Progenitor cell of endocrine pancreas (in vitro differentiated cells): Measurements from ENCODE around the gene BCAS3. TPM values are rescaled to one million over a fixed set of nuclear protein-coding genes. Genes with fewer than 3 reads are reported as not detected.

Source experiments
- DNase-seq: peaks from one replicate; pipeline ENCODE4 v3.0.0; 2021; ENCODE audit warnings: low spot score; ENCODE audit not compliant: unreplicated experiment
- H3K27ac Mint-ChIP-seq: 2 replicates; pipeline ENCODE4 v1.8.0; 2021; ENCODE audit warnings: mild to moderate bottlenecking, moderate library complexity, mixed read lengths
- H3K27me3 Mint-ChIP-seq: 2 replicates; pipeline ENCODE4 v1.8.0; 2021; ENCODE audit warnings: mixed read lengths
- H3K36me3 Mint-ChIP-seq: 2 replicates; pipeline ENCODE4 v1.8.0; 2022; ENCODE audit warnings: mixed read lengths; ENCODE audit not compliant: insufficient read depth
- H3K4me1 Mint-ChIP-seq: 2 replicates; pipeline ENCODE4 v1.8.0; 2021; ENCODE audit warnings: low read depth, mixed read lengths
- H3K4me3 Mint-ChIP-seq: 2 replicates; pipeline ENCODE4 v1.8.0; 2021; ENCODE audit warnings: low read depth, mild to moderate bottlenecking, moderate library complexity, mixed read lengths
- H3K9me3 Mint-ChIP-seq: 2 replicates; pipeline ENCODE4 v1.8.0; 2021; ENCODE audit warnings: low read depth, mixed read lengths
- CTCF ChIP-seq: fragments of 200-600 bp; sonication (generic); IDR thresholded peaks from one replicate; pipeline ENCODE4 v1.5.0; 2021; ENCODE audit warnings: antibody characterized with exemption, mild to moderate bottlenecking; ENCODE audit not compliant: unreplicated experiment
- total RNA-seq: library from RNA; stranded (reverse); gene quantifications from 2 replicates; pipeline ENCODE4 v1.2.1, GENCODE V29; 2021

Gene BCAS3
- total RNA-seq, 1 donor from 2014 or later: 36.1 TPM

GRCh38 chr17:61196799-61197198, 519.1 kb downstream of the BCAS3 start:
- Mint-ChIP-seq H3K4me1 (peaks cover 23% of the 10 kb centered on the region), H3K4me3 (no peak overlapping the region), H3K27ac (no peak overlapping the region), H3K9me3 (no peaks in the 10 kb centered on the region), H3K27me3 (no peaks in the 10 kb centered on the region), H3K36me3 (no peaks in the 10 kb centered on the region)
- no peak for DNase-seq
- TF ChIP-seq CTCF: no peak

GRCh38 chr17:61199431-61200338, 522.0 kb downstream of the BCAS3 start:
- Mint-ChIP-seq H3K4me3 (no peak overlapping the region), H3K27ac (peak overlapping the region; percentile 92), H3K4me1 (peaks cover 24% of the 10 kb centered on the region), H3K36me3 (no peaks in the 10 kb centered on the region), H3K9me3 (no peaks in the 10 kb centered on the region), H3K27me3 (no peaks in the 10 kb centered on the region)
- no peak for DNase-seq
- no peak for TF ChIP-seq CTCF

- Mint-ChIP-seq H3K27me3 (no peaks in the 10 kb centered on the region), H3K27ac (peak overlapping the region; percentile 92), H3K36me3 (no peaks in the 10 kb centered on the region), H3K9me3 (no peaks in the 10 kb centered on the region), H3K4me1 (peaks cover 24% of the 10 kb centered on the region), H3K4me3 (no peak overlapping the region)
- no peak for DNase-seq
- TF ChIP-seq CTCF: no peak
Measured at GRCh38 chr17:61200339-61200715, 522.7 kb downstream of the BCAS3 start.

- Mint-ChIP-seq H3K27me3 (no peaks in the 10 kb centered on the region), H3K27ac (peak overlapping the region; percentile 52), H3K36me3 (no peaks in the 10 kb centered on the region), H3K9me3 (no peaks in the 10 kb centered on the region), H3K4me3 (no peak overlapping the region), H3K4me1 (peaks cover 24% of the 10 kb centered on the region)
- no peak for DNase-seq
- TF ChIP-seq CTCF: no peak
Measured at GRCh38 chr17:61201211-61201610, 523.6 kb downstream of the BCAS3 start.

- peaks cover 24% of the 10 kb centered on the region for H3K4me1 Mint-ChIP-seq
- no peaks in the 10 kb centered on the region for H3K9me3 Mint-ChIP-seq
- H3K36me3 Mint-ChIP-seq: no peaks in the 10 kb centered on the region
- no peak overlapping the region for H3K27ac Mint-ChIP-seq
- no peak for TF ChIP-seq CTCF
- H3K27me3 Mint-ChIP-seq: no peaks in the 10 kb centered on the region
- DNase-seq: no peak
- H3K4me3 Mint-ChIP-seq: no peak overlapping the region
Measured at GRCh38 chr17:61202564-61202963, 524.9 kb downstream of the BCAS3 start.
